Epidermal melanocyte (primary cell): Measurements from ENCODE around the gene ABCC1.
"Not testable (repeated sequence)": the region's sequence is repeated elsewhere in the genome, so short reads cannot be mapped to it uniquely, and the experiment has no call there.

ENCODE experiments used
- DNase-seq: peaks from one replicate; pipeline ENCODE4 v3.0.0; 2011; ENCODE audit warnings: low spot score; ENCODE audit not compliant: insufficient read length

The ABCC1 gene

GRCh38 chr16:16181748-16182147, 232.3 kb downstream of the ABCC1 start:
- DNase-seq: not testable (repeated sequence)

GRCh38 chr16:16182918-16183317, 233.5 kb downstream of the ABCC1 start:
- no peak for DNase-seq

GRCh38 chr16:16183562-16183961, 234.1 kb downstream of the ABCC1 start:
- no peak for DNase-seq

GRCh38 chr16:16184594-16184993, 235.2 kb downstream of the ABCC1 start:
- DNase-seq: no peak

GRCh38 chr16:16185095-16185494, 235.7 kb downstream of the ABCC1 start:
- no peak for DNase-seq

GRCh38 chr16:16186820-16187219, 237.4 kb downstream of the ABCC1 start:
- no peak for DNase-seq

GRCh38 chr16:16188827-16189226, 239.4 kb downstream of the ABCC1 start:
- DNase-seq: no peak

- no peak for DNase-seq
Measured at GRCh38 chr16:16189842-16190241, 240.4 kb downstream of the ABCC1 start.

GRCh38 chr16:16190546-16190945, 241.1 kb downstream of the ABCC1 start:
- no peak for DNase-seq

GRCh38 chr16:16190966-16191365, 241.6 kb downstream of the ABCC1 start:
- not testable (repeated sequence) for DNase-seq

GRCh38 chr16:16191493-16192167, 242.2 kb downstream of the ABCC1 start:
- no peak for DNase-seq
